H9 (cell line): Measurements from ENCODE around the gene ANXA1. TPM values are rescaled to one million over a fixed set of nuclear protein-coding genes. Genes with fewer than 3 reads are reported as not detected.

ENCODE experiments used
- DNase-seq: peaks from one replicate; pipeline ENCODE4 v3.0.0-alpha.2; 2017
- H2AFZ ChIP-seq: one replicate; pipeline ENCODE4 v1.6.1; 2013; ENCODE audit warnings: mild to moderate bottlenecking, low read length, control low read depth, moderate library complexity
- H2AK5ac ChIP-seq: 2 replicates; pipeline ENCODE4 v1.6.1; 2013; ENCODE audit warnings: low read length, control low read depth, mixed read lengths; ENCODE audit not compliant: insufficient read length
- H2BK120ac ChIP-seq: one replicate; pipeline ENCODE4 v1.6.1; 2013; ENCODE audit warnings: low read depth, mild to moderate bottlenecking, low read length, control low read depth, inconsistent platforms; ENCODE audit not compliant: poor library complexity, severe bottlenecking
- H2BK12ac ChIP-seq: 2 replicates; pipeline ENCODE4 v1.6.1; 2013; ENCODE audit warnings: low read length, control low read depth, mixed read lengths, low read depth; ENCODE audit not compliant: insufficient read length
- H2BK15ac ChIP-seq: 2 replicates; pipeline ENCODE4 v1.6.1; 2013; ENCODE audit warnings: low read depth, low read length, control low read depth
- H2BK20ac ChIP-seq: one replicate; pipeline ENCODE4 v1.6.1; 2013; ENCODE audit warnings: low read depth, mild to moderate bottlenecking, low read length, control low read depth, inconsistent platforms; ENCODE audit not compliant: poor library complexity, severe bottlenecking
- H2BK5ac ChIP-seq: 2 replicates; pipeline ENCODE4 v1.6.1; 2013; ENCODE audit warnings: low read length, control low read depth, mixed read lengths; ENCODE audit not compliant: insufficient read length
- H3K14ac ChIP-seq: 2 replicates; pipeline ENCODE4 v1.6.1; 2013; ENCODE audit warnings: low read length, control low read depth; ENCODE audit not compliant: insufficient read depth
- H3K18ac ChIP-seq: 2 replicates; pipeline ENCODE4 v1.6.1; 2013; ENCODE audit warnings: low read depth, mild to moderate bottlenecking, mixed read lengths, low read length, control low read depth; ENCODE audit not compliant: insufficient read length
- H3K23ac ChIP-seq: 2 replicates; pipeline ENCODE4 v1.6.1; 2013; ENCODE audit warnings: low read length, control low read depth, mixed read lengths, low read depth; ENCODE audit not compliant: insufficient read length
- H3K23me2 ChIP-seq: 2 replicates; pipeline ENCODE4 v1.6.1; 2013; ENCODE audit warnings: low read depth, mild to moderate bottlenecking, mixed read lengths, low read length, control low read depth; ENCODE audit not compliant: insufficient read length, poor library complexity, severe bottlenecking
- H3K27ac ChIP-seq: 2 replicates; pipeline ENCODE4 v1.5.1; 2013; ENCODE audit warnings: low read length, control low read depth, mixed read lengths, low read depth; ENCODE audit not compliant: insufficient read length
- H3K27me3 ChIP-seq: 2 replicates; pipeline ENCODE4 v1.6.1; 2013; ENCODE audit warnings: low read length, control low read depth, inconsistent platforms; ENCODE audit not compliant: insufficient read depth
- H3K4ac ChIP-seq: 2 replicates; pipeline ENCODE4 v1.6.1; 2013; ENCODE audit warnings: low read depth, mild to moderate bottlenecking, control low read depth, inconsistent platforms, low read length, moderate library complexity
- H3K4me1 ChIP-seq: 2 replicates; pipeline ENCODE4 v1.6.1; 2013; ENCODE audit warnings: low read length, control low read depth, inconsistent platforms; ENCODE audit not compliant: insufficient read depth
- H3K4me2 ChIP-seq: 2 replicates; pipeline ENCODE4 v1.6.1; 2013; ENCODE audit warnings: low read length, control low read depth, mixed read lengths; ENCODE audit not compliant: insufficient read length, insufficient read depth
- H3K56ac ChIP-seq: 2 replicates; pipeline ENCODE4 v1.6.1; 2013; ENCODE audit warnings: low read depth, mild to moderate bottlenecking, mixed read lengths, low read length, control low read depth; ENCODE audit not compliant: insufficient read length
- H3K79me1 ChIP-seq: 2 replicates; pipeline ENCODE4 v1.6.1; 2013; ENCODE audit warnings: low read depth, mild to moderate bottlenecking, moderate library complexity, low read length, control low read depth, inconsistent platforms; ENCODE audit not compliant: insufficient read depth, poor library complexity, severe bottlenecking
- H3K79me2 ChIP-seq: 2 replicates; pipeline ENCODE4 v1.6.1; 2013; ENCODE audit warnings: low read length, control low read depth, inconsistent platforms; ENCODE audit not compliant: insufficient read depth
- H3K9ac ChIP-seq: 2 replicates; pipeline ENCODE4 v1.6.1; 2013; ENCODE audit warnings: low read length, control low read depth, mixed read lengths; ENCODE audit not compliant: insufficient read length; ENCODE audit errors: extremely low read depth
- H3K9me3 ChIP-seq: one replicate; pipeline ENCODE4 v1.6.1; 2013; ENCODE audit warnings: low read depth, low read length, inconsistent platforms; ENCODE audit not compliant: control insufficient read depth
- H3T11ph ChIP-seq: one replicate; pipeline ENCODE4 v1.6.1; 2013; ENCODE audit warnings: mild to moderate bottlenecking, low read length, control low read depth, inconsistent platforms
- H4K20me1 ChIP-seq: one replicate; pipeline ENCODE4 v1.6.1; 2013; ENCODE audit not compliant: control insufficient read depth, insufficient read length, insufficient read depth
- H4K5ac ChIP-seq: 2 replicates; pipeline ENCODE4 v1.6.1; 2013; ENCODE audit warnings: low read depth, mild to moderate bottlenecking, mixed read lengths, low read length, control low read depth; ENCODE audit not compliant: insufficient read length
- H4K8ac ChIP-seq: replicated peaks from 2 replicates; pipeline ENCODE4 v1.6.1; 2013; ENCODE audit warnings: low read length, control low read depth, mixed read lengths, low read depth; ENCODE audit not compliant: insufficient read length
- H4K91ac ChIP-seq: 2 replicates; pipeline ENCODE4 v1.6.1; 2013; ENCODE audit warnings: low read depth, mild to moderate bottlenecking, moderate library complexity, mixed read lengths, low read length, control low read depth; ENCODE audit not compliant: insufficient read length
- H3K27ac Mint-ChIP-seq, 3 experiments: 2 replicates in 2 of 3; 3 replicates in 1 of 3; pipeline ENCODE4 v1.8.0; 2020 to 2021; ENCODE audit warnings: mixed read lengths in 3 of 3, mild to moderate bottlenecking in 1 of 3, moderate library complexity in 1 of 3
- H3K27me3 Mint-ChIP-seq: 2 replicates; pipeline ENCODE4 v1.8.0; 2021; ENCODE audit warnings: low read depth, mild to moderate bottlenecking, moderate library complexity, mixed read lengths
- H3K36me3 Mint-ChIP-seq, 3 experiments: 2 replicates in 2 of 3; 3 replicates in 1 of 3; pipeline ENCODE4 v1.8.0; 2020 to 2021; ENCODE audit warnings: low read depth in 3 of 3, mixed read lengths in 3 of 3; ENCODE audit not compliant: insufficient read depth in 1 of 3
- H3K4me1 Mint-ChIP-seq, 2 experiments: 2 replicates each; pipeline ENCODE4 v1.8.0; 2020; ENCODE audit warnings: mixed read lengths in 2 of 2
- H3K4me3 Mint-ChIP-seq, 2 experiments: 2 replicates in 1 of 2; 3 replicates in 1 of 2; pipeline ENCODE4 v1.8.0; 2020 to 2021; ENCODE audit warnings: mild to moderate bottlenecking in 2 of 2, mixed read lengths in 2 of 2, moderate library complexity in 1 of 2
- H3K9me3 Mint-ChIP-seq, 2 experiments: 2 replicates in 1 of 2; 3 replicates in 1 of 2; pipeline ENCODE4 v1.8.0; 2020; ENCODE audit warnings: mild to moderate bottlenecking in 2 of 2, mixed read lengths in 2 of 2, moderate library complexity in 1 of 2
- CTCF ChIP-seq: fragments of 200-600 bp; sonication (generic); conservative IDR thresholded peaks from 3 replicates; pipeline ENCODE4 v1.8.0; 2021; ENCODE audit warnings: antibody characterized with exemption, mild to moderate bottlenecking
- WGBS: extraction: QIAGEN DNeasy Blood & Tissue Kit; methylation state at CpG from one replicate; pipeline ENCODE4 v1.1.7; 2013; ENCODE audit warnings: missing lambda C conversion rate, low lambda C conversion rate, mixed read lengths; ENCODE audit not compliant: insufficient read length; ENCODE audit errors: extremely low coverage; 5-methylcytosine and 5-hydroxymethylcytosine counted together
- total RNA-seq: library from RNA; stranded (reverse); gene quantifications from 2 replicates; pipeline ENCODE4 v1.2.1, GENCODE V29; 2021

ANXA1 gene
- total RNA-seq, 1 experiment from 2014 or later, result 3.5 TPM

GRCh38 chr9:73137914-73138313, 13.8 kb upstream of the ANXA1 start:
- H3K36me3 Mint-ChIP-seq, result no peaks in the 10 kb centered on the region; a peak in 1 of 7 replicates
- no peak overlapping the region for H3K18ac ChIP-seq
- H2BK120ac ChIP-seq, result no peak overlapping the region
- H3K4me3 Mint-ChIP-seq, result no peak overlapping the region
- H3K23ac ChIP-seq, result no peak overlapping the region
- TF ChIP-seq CTCF, result no peak
- H3T11ph ChIP-seq, result no peak overlapping the region
- H3K9ac ChIP-seq, result no peak overlapping the region
- no peak overlapping the region for H2AFZ ChIP-seq
- H3K9me3 ChIP-seq, result no peaks in the 10 kb centered on the region
- H3K79me2 ChIP-seq, result no peaks in the 10 kb centered on the region
- H2BK15ac ChIP-seq, result no peak overlapping the region
- no peaks in the 10 kb centered on the region for H3K79me1 ChIP-seq
- no CpG with 5 or more reads among the region's 2 CpGs for WGBS
- H2BK5ac ChIP-seq, result no peak overlapping the region
- no peaks in the 10 kb centered on the region for H3K23me2 ChIP-seq
- DNase-seq, result no peak
- no peak overlapping the region for H4K5ac ChIP-seq
- H3K14ac ChIP-seq, result no peak overlapping the region
- no peak overlapping the region for H2AK5ac ChIP-seq
- no peaks in the 10 kb centered on the region for H3K27me3 Mint-ChIP-seq
- no peak overlapping the region for H3K27ac Mint-ChIP-seq
- no peak overlapping the region for H3K4me2 ChIP-seq
- no peaks in the 10 kb centered on the region for H3K27me3 ChIP-seq
- H3K9me3 Mint-ChIP-seq, result no peaks in the 10 kb centered on the region
- peaks cover 0 to 2% of the 10 kb centered on the region in 2 experiments; a peak in 1 of 4 replicates for H3K4me1 Mint-ChIP-seq
- no peak overlapping the region for H2BK12ac ChIP-seq
- H3K4me1 ChIP-seq, result no peaks in the 10 kb centered on the region
- H4K8ac ChIP-seq, result no peak overlapping the region
- no peaks in the 10 kb centered on the region for H4K20me1 ChIP-seq
- no peak overlapping the region for H2BK20ac ChIP-seq
- H3K4ac ChIP-seq, result no peak overlapping the region
- no peak overlapping the region for H3K27ac ChIP-seq
- H3K56ac ChIP-seq, result no peak overlapping the region
- H4K91ac ChIP-seq, result no peak overlapping the region
